A549 (cell line): ENCODE data around the gene FAH. TPM values are rescaled to one million over a fixed set of nuclear protein-coding genes. Genes with fewer than 3 reads are reported as not detected.

Source experiments
- ATAC-seq, 2 experiments: fragments of 200-7000 bp in 1 of 2; fragments of >200 bp in 1 of 2; cut with Nextera tagmentation in 1 of 2; cut with Tn5 transposase in 1 of 2; 3 replicates each; pipeline versions ENCODE4 v1.8.0 to v1.9.1; 2018 to 2020; ENCODE audit warnings: mild to moderate bottlenecking in 1 of 2, moderate library complexity in 1 of 2
- CTCF ChIA-PET: fragments of 300-600 bp; sonication (Branson Sonifier 250); formaldehyde crosslinking; extraction: SDS; loops from one replicate; lab custom pipeline; 2021; ENCODE audit warnings: antibody characterized with exemption, inconsistent platforms; lab: Yijun Ruan, JAX
- POLR2A ChIA-PET: fragments of 350-600 bp; formaldehyde crosslinking; extraction: SDS; loops from one replicate; lab custom pipeline; 2021; ENCODE audit warnings: antibody characterized with exemption, inconsistent platforms; lab: Yijun Ruan, JAX
- DNase-seq, 2 experiments: peaks; one replicate each; pipeline versions ENCODE4 v3.0.0 to v3.0.0-alpha.2; 2011 to 2016; ENCODE audit warnings: low read depth in 1 of 2, low spot score in 1 of 2
- FAIRE-seq: peaks from 2 replicates; lab custom pipeline; 2011; peaks lifted over from hg19 to GRCh38; lab: Jason Lieb, UNC
- H3K27ac ChIP-seq, 2 experiments: fragments of >200 bp; sonication (Bioruptor Twin); formaldehyde crosslinking; 3 replicates each; pipeline ENCODE4 v1.5.1; 2016 to 2017
- H3K4me1 ChIP-seq: fragments of >200 bp; sonication (Bioruptor Twin); formaldehyde crosslinking; 3 replicates; pipeline ENCODE4 v1.6.1; 2016
- H3K4me2 ChIP-seq: fragments of >200 bp; sonication (Bioruptor Twin); formaldehyde crosslinking; 3 replicates; pipeline ENCODE4 v1.6.1; 2016
- H3K4me3 ChIP-seq: fragments of >200 bp; sonication (Bioruptor Twin); formaldehyde crosslinking; 3 replicates; pipeline ENCODE4 v1.5.1; 2016
- H3K9me3 ChIP-seq: fragments of >200 bp; sonication (Bioruptor Twin); formaldehyde crosslinking; 3 replicates; pipeline ENCODE4 v1.6.1; 2016
- CBX8 ChIP-seq: fragments of 200-600 bp; sonication (generic); IDR thresholded peaks from 2 replicates; pipeline ENCODE4 v1.6.1; 2016
- CHD2 ChIP-seq: fragments of 150-350 bp; IDR thresholded peaks from 2 replicates; pipeline ENCODE4 v1.6.1; 2014; ENCODE audit warnings: low read length; ENCODE audit not compliant: partially characterized antibody
- EHF ChIP-seq: fragments of 250-450 bp; sonication (Bioruptor Pico); IDR thresholded peaks from 2 replicates; pipeline ENCODE4 v1.5.0; 2020; ENCODE audit warnings: mild to moderate bottlenecking
- EHMT2 ChIP-seq: fragments of 200-600 bp; sonication (generic); IDR thresholded peaks from 2 replicates; pipeline ENCODE4 v1.6.1; 2016; ENCODE audit warnings: antibody characterized with exemption, low read depth, mild to moderate bottlenecking, moderate library complexity
- FOSB ChIP-seq: fragments of 250-450 bp; sonication (Bioruptor Pico); IDR thresholded peaks from 2 replicates; pipeline ENCODE4 v1.5.0; 2020; ENCODE audit warnings: mild to moderate bottlenecking, moderate library complexity
- HEYL ChIP-seq: fragments of 250-450 bp; sonication (Bioruptor Pico); IDR thresholded peaks from 2 replicates; pipeline ENCODE4 v1.8.0; 2021; ENCODE audit warnings: mild to moderate bottlenecking, moderate library complexity
- HOXB13 ChIP-seq: fragments of 250-450 bp; sonication (Bioruptor Pico); IDR thresholded peaks from 2 replicates; pipeline ENCODE4 v1.5.0; 2020; ENCODE audit warnings: low read depth, mild to moderate bottlenecking, moderate library complexity
- MAZ ChIP-seq: fragments of 150-350 bp; IDR thresholded peaks from 2 replicates; pipeline ENCODE4 v1.6.1; 2014; ENCODE audit warnings: antibody characterized with exemption, low read depth, low read length, borderline replicate concordance
- MYC ChIP-seq: IDR thresholded peaks from 2 replicates; pipeline ENCODE4 v1.6.1; 2012; ENCODE audit warnings: mild to moderate bottlenecking, inconsistent platforms, low read length, improper control_type of control experiment, borderline replicate concordance
- NFE2L2 ChIP-seq: fragments of 150-350 bp; conservative IDR thresholded peaks from 2 replicates; pipeline ENCODE4 v1.6.1; 2014; ENCODE audit warnings: low read length
- NPAS2 ChIP-seq: fragments of 250-450 bp; sonication (Bioruptor Pico); IDR thresholded peaks from 2 replicates; pipeline ENCODE4 v1.8.0; 2022; ENCODE audit warnings: mild to moderate bottlenecking, moderate library complexity, borderline replicate concordance
- PBX3 ChIP-seq: IDR thresholded peaks from 2 replicates; pipeline ENCODE4 v1.6.1; 2012
- POLR2A ChIP-seq: IDR thresholded peaks from 2 replicates; pipeline ENCODE4 v1.6.1; 2012; ENCODE audit warnings: mild to moderate bottlenecking, low read length
- POLR2AphosphoS2 ChIP-seq: conservative IDR thresholded peaks from 2 replicates; pipeline ENCODE4 v1.6.1; 2012; ENCODE audit warnings: low read length, improper control_type of control experiment, inconsistent platforms
- RAD21 ChIP-seq, 2 experiments: fragments of >200 bp in 1 of 2; sonication (Bioruptor Twin) in 1 of 2; formaldehyde crosslinking in 1 of 2; IDR thresholded peaks in 1 of 2; conservative IDR thresholded peaks in 1 of 2; 2 replicates in 1 of 2; 3 replicates in 1 of 2; pipeline ENCODE4 v1.6.1; 2012 to 2018; ENCODE audit warnings: inconsistent platforms in 1 of 2
- RFX5 ChIP-seq: fragments of 450-650 bp; IDR thresholded peaks from 2 replicates; pipeline ENCODE4 v1.7.1; 2014; ENCODE audit warnings: antibody characterized with exemption, mild to moderate bottlenecking, moderate library complexity
- SMC3 ChIP-seq: fragments of >200 bp; sonication (Bioruptor Twin); formaldehyde crosslinking; IDR thresholded peaks from 3 replicates; pipeline ENCODE4 v1.6.1; 2018; ENCODE audit warnings: inconsistent platforms
- SREBF2 ChIP-seq: fragments of 450-650 bp; IDR thresholded peaks from 2 replicates; pipeline ENCODE4 v1.6.1; 2014; ENCODE audit warnings: mild to moderate bottlenecking, moderate library complexity
- USF2 ChIP-seq: fragments of 450-650 bp; IDR thresholded peaks from 2 replicates; pipeline ENCODE4 v1.6.1; 2014; ENCODE audit warnings: antibody characterized with exemption
- ZC3H11A ChIP-seq: fragments of 450-650 bp; IDR thresholded peaks from 2 replicates; pipeline ENCODE4 v1.6.1; 2014; ENCODE audit warnings: antibody characterized with exemption, mild to moderate bottlenecking
- ZFP36 ChIP-seq: fragments of 450-650 bp; IDR thresholded peaks from 2 replicates; pipeline ENCODE4 v1.6.1; 2014; ENCODE audit warnings: borderline replicate concordance; ENCODE audit not compliant: partially characterized antibody
- ZNF302 ChIP-seq: fragments of 250-450 bp; sonication (Bioruptor Pico); IDR thresholded peaks from 2 replicates; pipeline ENCODE4 v1.9.0; 2021; ENCODE audit warnings: inconsistent platforms, mild to moderate bottlenecking, moderate library complexity
- WGBS: methylation state at CpG from one replicate; pipeline ENCODE4 v1.1.6; 2017; ENCODE audit errors: missing lambda C conversion rate; 5-methylcytosine and 5-hydroxymethylcytosine counted together
- polyA plus RNA-seq, 4 experiments: library from polyadenylated mRNA; depleted of rRNA in 3 of 4; stranded (reverse); fragments of >200 nt; fragmentation: RNase III in 1 of 4; extraction: RNeasy Plus Mini Kit Qiagen cat#74134 plus additional on column Dnase treatment in 1 of 4; gene quantifications; 2 replicates in 3 of 4; 3 replicates in 1 of 4; pipeline ENCODE4 v1.2.3, GENCODE V29; 2011 to 2017
- TF ChIP-seq, protein P1 (sequence below): fragments of >200 bp; sonication (Bioruptor Twin); formaldehyde crosslinking; IDR thresholded peaks from 3 replicates; pipeline ENCODE4 v1.5.1; 2016
- TF ChIP-seq, protein P2 (sequence below): fragments of 250-450 bp; sonication (Bioruptor Pico); IDR thresholded peaks from 2 replicates; pipeline ENCODE4 v1.5.0; 2021; ENCODE audit warnings: mild to moderate bottlenecking, moderate library complexity, borderline replicate concordance
- TF ChIP-seq, protein P3 (sequence below): fragments of >200 bp; sonication (Bioruptor Twin); formaldehyde crosslinking; IDR thresholded peaks from 3 replicates; pipeline ENCODE4 v1.6.1; 2016

The FAH gene
- polyA plus RNA-seq, 2 of the 4 experiments (the other 2 are of a cell fraction): 27.3 to 31.9 TPM

- H3K9me3 ChIP-seq: no peaks in the 10 kb centered on the region
- ChIA-PET POLR2A (no interaction called here), CTCF (interaction anchor here (0.6 to 2.6 kb wide), 9 partner anchors 10 to 803 kb away, joined by 3 to 11 read pairs (median 3); no protein-coding TSS in a partner anchor)
- FAIRE-seq: no peak
- TF ChIP-seq MAZ (no peak), SMC3 (no peak; the same call in 2 of the 3 replicates), SREBF2 (no peak), HOXB13 (CRISPR knock-in tag) (no peak), EHMT2 (no peak), RFX5 (no peak), RAD21 (conservative IDR thresholded peaks at IDR 0.05 in 1 of 2, IDR thresholded peaks at IDR 0.05 in 1 of 2) (peak; percentile 10 to 33; a peak in 2 of 5 replicates), MYC (no peak), NFE2L2 (no peak), POLR2A (no peak), FOSB (CRISPR knock-in tag) (no peak)
- TF ChIP-seq, protein P1, sequence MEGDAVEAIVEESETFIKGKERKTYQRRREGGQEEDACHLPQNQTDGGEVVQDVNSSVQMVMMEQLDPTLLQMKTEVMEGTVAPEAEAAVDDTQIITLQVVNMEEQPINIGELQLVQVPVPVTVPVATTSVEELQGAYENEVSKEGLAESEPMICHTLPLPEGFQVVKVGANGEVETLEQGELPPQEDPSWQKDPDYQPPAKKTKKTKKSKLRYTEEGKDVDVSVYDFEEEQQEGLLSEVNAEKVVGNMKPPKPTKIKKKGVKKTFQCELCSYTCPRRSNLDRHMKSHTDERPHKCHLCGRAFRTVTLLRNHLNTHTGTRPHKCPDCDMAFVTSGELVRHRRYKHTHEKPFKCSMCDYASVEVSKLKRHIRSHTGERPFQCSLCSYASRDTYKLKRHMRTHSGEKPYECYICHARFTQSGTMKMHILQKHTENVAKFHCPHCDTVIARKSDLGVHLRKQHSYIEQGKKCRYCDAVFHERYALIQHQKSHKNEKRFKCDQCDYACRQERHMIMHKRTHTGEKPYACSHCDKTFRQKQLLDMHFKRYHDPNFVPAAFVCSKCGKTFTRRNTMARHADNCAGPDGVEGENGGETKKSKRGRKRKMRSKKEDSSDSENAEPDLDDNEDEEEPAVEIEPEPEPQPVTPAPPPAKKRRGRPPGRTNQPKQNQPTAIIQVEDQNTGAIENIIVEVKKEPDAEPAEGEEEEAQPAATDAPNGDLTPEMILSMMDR: peak; percentile 22; the same call in 2 of the 3 replicates
- H3K4me1 ChIP-seq: peaks cover 9% of the 10 kb centered on the region
- DNase-seq: peak in 1 of 2 experiments; percentile 36
- ATAC-seq: peak in 1 of 2 experiments; percentile 52; a peak in 1 of 6 replicates
- no peak overlapping the region for H3K27ac ChIP-seq
- H3K4me2 ChIP-seq: no peak overlapping the region
- 81% methylated on average over 6 of the region's 6 CpGs for WGBS
- no peak overlapping the region for H3K4me3 ChIP-seq
Measured at GRCh38 chr15:80183886-80184285, 31.1 kb downstream of the FAH start.

GRCh38 chr15:80184554-80184953 is 31.8 kb downstream of the FAH start:
- ChIA-PET CTCF (interaction anchor here (1.1 to 2.6 kb wide), 7 partner anchors 11 to 124 kb away, joined by 3 to 11 read pairs (median 3); no protein-coding TSS in a partner anchor), POLR2A (no interaction called here)
- H3K4me1 ChIP-seq: peaks cover 2% of the 10 kb centered on the region
- H3K4me2 ChIP-seq: no peak overlapping the region
- ATAC-seq: no peak
- H3K27ac ChIP-seq: no peak overlapping the region
- no peak for TF ChIP-seq USF2
- no peak for TF ChIP-seq RAD21 (conservative IDR thresholded peaks at IDR 0.05 in 1 of 2, IDR thresholded peaks at IDR 0.05 in 1 of 2)
- no peak for TF ChIP-seq ZNF302 (CRISPR knock-in tag)
- TF ChIP-seq, protein P2, sequence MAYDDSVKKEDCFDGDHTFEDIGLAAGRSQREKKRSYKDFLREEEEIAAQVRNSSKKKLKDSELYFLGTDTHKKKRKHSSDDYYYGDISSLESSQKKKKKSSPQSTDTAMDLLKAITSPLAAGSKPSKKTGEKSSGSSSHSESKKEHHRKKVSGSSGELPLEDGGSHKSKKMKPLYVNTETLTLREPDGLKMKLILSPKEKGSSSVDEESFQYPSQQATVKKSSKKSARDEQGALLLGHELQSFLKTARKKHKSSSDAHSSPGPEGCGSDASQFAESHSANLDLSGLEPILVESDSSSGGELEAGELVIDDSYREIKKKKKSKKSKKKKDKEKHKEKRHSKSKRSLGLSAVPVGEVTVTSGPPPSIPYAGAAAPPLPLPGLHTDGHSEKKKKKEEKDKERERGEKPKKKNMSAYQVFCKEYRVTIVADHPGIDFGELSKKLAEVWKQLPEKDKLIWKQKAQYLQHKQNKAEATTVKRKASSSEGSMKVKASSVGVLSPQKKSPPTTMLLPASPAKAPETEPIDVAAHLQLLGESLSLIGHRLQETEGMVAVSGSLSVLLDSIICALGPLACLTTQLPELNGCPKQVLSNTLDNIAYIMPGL (CRISPR knock-in tag): no peak
- no peak for TF ChIP-seq POLR2AphosphoS2
- no peak for TF ChIP-seq CHD2
- no peak for TF ChIP-seq ZC3H11A
- no peak for TF ChIP-seq EHMT2
- no peak for TF ChIP-seq PBX3
- TF ChIP-seq EHF (CRISPR knock-in tag): no peak
- TF ChIP-seq, protein P1: no peak
- TF ChIP-seq, protein P3, sequence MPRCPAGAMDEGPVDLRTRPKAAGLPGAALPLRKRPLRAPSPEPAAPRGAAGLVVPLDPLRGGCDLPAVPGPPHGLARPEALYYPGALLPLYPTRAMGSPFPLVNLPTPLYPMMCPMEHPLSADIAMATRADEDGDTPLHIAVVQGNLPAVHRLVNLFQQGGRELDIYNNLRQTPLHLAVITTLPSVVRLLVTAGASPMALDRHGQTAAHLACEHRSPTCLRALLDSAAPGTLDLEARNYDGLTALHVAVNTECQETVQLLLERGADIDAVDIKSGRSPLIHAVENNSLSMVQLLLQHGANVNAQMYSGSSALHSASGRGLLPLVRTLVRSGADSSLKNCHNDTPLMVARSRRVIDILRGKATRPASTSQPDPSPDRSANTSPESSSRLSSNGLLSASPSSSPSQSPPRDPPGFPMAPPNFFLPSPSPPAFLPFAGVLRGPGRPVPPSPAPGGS: no peak
- no peak for TF ChIP-seq SMC3
- no peak for TF ChIP-seq NPAS2 (CRISPR knock-in tag)
- no peak for TF ChIP-seq ZFP36
- TF ChIP-seq CBX8: no peak
- TF ChIP-seq HEYL: no peak
- H3K4me3 ChIP-seq: no peak overlapping the region
- FAIRE-seq: no peak
- no peaks in the 10 kb centered on the region for H3K9me3 ChIP-seq
- 78% methylated on average over 7 of the region's 7 CpGs for WGBS
- DNase-seq: no peak
